Measurements from ENCODE around the gene KRTAP19-2.

Gene KRTAP19-2

GRCh38 chr21:30487336-30487735, at the start of gene KRTAP19-2:
TSS of gene KRTAP19-2 (minus strand) at chr21:30487436. CDS start at chr21:30487348, 88 bp downstream.
- DNase-seq, result no peak

- DNase-seq, result no peak
These were observed 31.6 kb upstream of the KRTAP19-2 start for GRCh38 chr21:30518876-30519275.

GRCh38 chr21:30515681-30516080, 28.4 kb upstream of the KRTAP19-2 start:
- DNase-seq, result no peak

- peak; percentile 64 for DNase-seq
These were observed 18.5 kb upstream of the KRTAP19-2 start for GRCh38 chr21:30505621-30506205.

- no peak for DNase-seq
These were observed 14.8 kb upstream of the KRTAP19-2 start, which contains the start of gene KRTAP19-5 for GRCh38 chr21:30502041-30502440. TSS of gene KRTAP19-5 (minus strand) at chr21:30502141. CDS start at chr21:30502090, 51 bp downstream.

GRCh38 chr21:30497065-30497464, 9.8 kb upstream of the KRTAP19-2 start, which contains the start of gene KRTAP19-4:
TSS of gene KRTAP19-4 (minus strand) at chr21:30497165. CDS start at chr21:30497110, 55 bp downstream.
- DNase-seq, result no peak

GRCh38 chr21:30491963-30492428, 4.8 kb upstream of the KRTAP19-2 start, which contains the start of gene KRTAP19-3:
TSS of gene KRTAP19-3 (minus strand) at chr21:30492013. CDS start at chr21:30491957, 56 bp downstream.
- DNase-seq, result no peak

GRCh38 chr21:30486180-30486579, 1.1 kb downstream of the KRTAP19-2 start:
- DNase-seq, result no peak

GRCh38 chr21:30482130-30482529, 5.1 kb downstream of the KRTAP19-2 start:
- DNase-seq, result no peak

- DNase-seq, result peak; percentile 27
These were observed 7.1 kb downstream of the KRTAP19-2 start, which contains the start of gene KRTAP19-1 for GRCh38 chr21:30480145-30480544. TSS of gene KRTAP19-1 (minus strand) at chr21:30480367. CDS start at chr21:30480317, 50 bp downstream.

- DNase-seq, result no peak
These were observed 8.0 kb downstream of the KRTAP19-2 start for GRCh38 chr21:30479259-30479658.

- no peak for DNase-seq
These were observed 9.2 kb downstream of the KRTAP19-2 start for GRCh38 chr21:30478004-30478403.

GRCh38 chr21:30468900-30469714, 18.1 kb downstream of the KRTAP19-2 start:
- DNase-seq, result peak; percentile 84

GRCh38 chr21:30463713-30464112, 23.5 kb downstream of the KRTAP19-2 start:
- DNase-seq, result peak; percentile 53

GRCh38 chr21:30448514-30448913, 38.7 kb downstream of the KRTAP19-2 start:
- DNase-seq, result peak; percentile 6

- DNase-seq, result no peak
These were observed 40.2 kb downstream of the KRTAP19-2 start for GRCh38 chr21:30447056-30447455.

- DNase-seq, result peak; percentile 41
These were observed 43.0 kb downstream of the KRTAP19-2 start for GRCh38 chr21:30444204-30444603.

- peak; percentile 14 for DNase-seq
These were observed 44.0 kb downstream of the KRTAP19-2 start for GRCh38 chr21:30443226-30443625.

- no peak for DNase-seq
These were observed 47.3 kb downstream of the KRTAP19-2 start, which contains the start of gene KRTAP15-1 for GRCh38 chr21:30439975-30440374. TSS of gene KRTAP15-1 (plus strand) at chr21:30440275. CDS start at chr21:30440328, 53 bp downstream.

Data from NCI-H69 (cell line).